ENCODE results near the gene PGA5. TPM values are rescaled to one million over a fixed set of nuclear protein-coding genes. Genes with fewer than 3 reads are reported as not detected.

The PGA5 gene
- total and polyA plus RNA-seq, 12 donors: 0.28 to 1.1 (median 0.71) TPM; not detected in 4

- H3K4me1 ChIP-seq (replicated peaks in 1 of 2): no peaks in the 10 kb centered on the region
- 51 to 60% (median 56%) methylated on average over 10 to 12 of the region's 12 CpGs for WGBS, 4 donors
- H3K9me3 ChIP-seq (replicated peaks in 1 of 3): no peaks in the 10 kb centered on the region
- no peak overlapping the region for H3K27ac ChIP-seq
- TF ChIP-seq CTCF (IDR thresholded peaks at IDR 0.05) (peak; percentile 75 to 87 (median 83)), POLR2A (IDR thresholded peaks at IDR 0.05) (no peak)
- H3K4me3 ChIP-seq: no peak overlapping the region
- intact Hi-C loops (cut with DNase I): loop anchor here (5.0 to 10.0 kb wide), 2 partner anchors 130 to 133 kb away; no protein-coding TSS in a partner anchor
- DNase-seq: peak; percentile 62 to 80 (median 71)
- H3K27me3 ChIP-seq: no peaks in the 10 kb centered on the region
- no peaks in the 10 kb centered on the region for H3K36me3 ChIP-seq (replicated peaks in 1 of 2)
These were observed 13.5 kb downstream of the PGA5 start for GRCh38 chr11:61254403-61255025.

- Histone ChIP-seq H3K36me3 (replicated peaks in 1 of 2) (no peaks in the 10 kb centered on the region), H3K4me1 (replicated peaks in 1 of 2) (no peaks in the 10 kb centered on the region), H3K4me3 (no peak overlapping the region), H3K9me3 (replicated peaks in 1 of 3) (no peaks in the 10 kb centered on the region), H3K27ac (no peak overlapping the region), H3K27me3 (no peaks in the 10 kb centered on the region)
- no peak for TF ChIP-seq CTCF (IDR thresholded peaks at IDR 0.05)
- no peak for TF ChIP-seq POLR2A (IDR thresholded peaks at IDR 0.05)
- WGBS, 4 donors: 89 to 93% (median 91%) methylated on average over 16 to 18 of the region's 18 CpGs
- DNase-seq: no peak
- intact Hi-C loops (cut with DNase I): loop anchor here (5.0 to 10.0 kb wide), 2 partner anchors 128 to 130 kb away; no protein-coding TSS in a partner anchor
These were observed 15.9 kb downstream of the PGA5 start for GRCh38 chr11:61256710-61257482.

GRCh38 chr11:61258546-61258945 lies 17.6 kb downstream of the PGA5 start:
- intact Hi-C loops (cut with DNase I): loop anchor here (5.0 to 10.0 kb wide), 2 partner anchors 126 to 129 kb away; no protein-coding TSS in a partner anchor
- no peak overlapping the region for H3K27ac ChIP-seq
- WGBS, 4 donors: 83 to 94% (median 86%) methylated on average over 8 to 9 of the region's 9 CpGs
- DNase-seq: no peak
- no peaks in the 10 kb centered on the region for H3K4me1 ChIP-seq (replicated peaks in 1 of 2)
- no peak for TF ChIP-seq CTCF (IDR thresholded peaks at IDR 0.05)
- no peak for TF ChIP-seq POLR2A (IDR thresholded peaks at IDR 0.05)
- H3K36me3 ChIP-seq (replicated peaks in 1 of 2): no peaks in the 10 kb centered on the region
- H3K27me3 ChIP-seq: no peaks in the 10 kb centered on the region
- no peak overlapping the region for H3K4me3 ChIP-seq
- H3K9me3 ChIP-seq (replicated peaks in 1 of 3): no peaks in the 10 kb centered on the region

GRCh38 chr11:61259363-61259762 lies 18.4 kb downstream of the PGA5 start:
- DNase-seq: no peak
- H3K27me3 ChIP-seq: no peaks in the 10 kb centered on the region
- whole genome bisulfite sequencing, 4 donors: 93 to 96% (median 95%) methylated on average over 6 of the region's 6 CpGs

More at GRCh38 chr11:61259363-61259762, 18.4 kb downstream of the PGA5 start:
- no peak overlapping the region for H3K4me3 ChIP-seq
- no peaks in the 10 kb centered on the region for H3K36me3 ChIP-seq (replicated peaks in 1 of 2)
- intact Hi-C loops (cut with DNase I): loop anchor here (5.0 to 10.0 kb wide), 2 partner anchors 125 to 128 kb away; no protein-coding TSS in a partner anchor
- no peak overlapping the region for H3K27ac ChIP-seq
- no peaks in the 10 kb centered on the region for H3K4me1 ChIP-seq (replicated peaks in 1 of 2)
- no peaks in the 10 kb centered on the region for H3K9me3 ChIP-seq (replicated peaks in 1 of 3)
- TF ChIP-seq POLR2A (IDR thresholded peaks at IDR 0.05): no peak
- no peak for TF ChIP-seq CTCF (IDR thresholded peaks at IDR 0.05)

Measured in adrenal gland (tissue), 12 donors.